ENCODE results near the gene CCL1.

DNA sequence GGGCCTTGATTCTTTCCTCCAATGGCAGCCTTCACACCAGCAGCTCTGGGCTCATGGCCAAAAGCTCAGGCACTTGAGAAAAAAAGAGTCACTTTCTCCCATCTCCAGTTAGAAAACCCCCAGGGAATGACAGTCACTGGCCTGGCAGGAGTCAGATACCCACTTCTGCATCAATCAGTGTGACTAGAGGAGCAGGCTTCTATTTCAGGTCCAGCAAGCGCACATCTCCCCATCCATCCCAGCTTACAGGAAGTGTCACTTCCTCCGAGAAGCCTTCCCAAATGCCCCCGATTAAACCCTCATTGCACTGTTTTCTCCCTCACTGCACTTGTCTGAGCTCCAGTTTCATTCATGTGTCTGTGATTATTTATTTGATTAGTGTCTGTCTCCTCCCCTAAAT lies 30.4 kb upstream of the CCL1 start:
- TF ChIP-seq, protein P1, sequence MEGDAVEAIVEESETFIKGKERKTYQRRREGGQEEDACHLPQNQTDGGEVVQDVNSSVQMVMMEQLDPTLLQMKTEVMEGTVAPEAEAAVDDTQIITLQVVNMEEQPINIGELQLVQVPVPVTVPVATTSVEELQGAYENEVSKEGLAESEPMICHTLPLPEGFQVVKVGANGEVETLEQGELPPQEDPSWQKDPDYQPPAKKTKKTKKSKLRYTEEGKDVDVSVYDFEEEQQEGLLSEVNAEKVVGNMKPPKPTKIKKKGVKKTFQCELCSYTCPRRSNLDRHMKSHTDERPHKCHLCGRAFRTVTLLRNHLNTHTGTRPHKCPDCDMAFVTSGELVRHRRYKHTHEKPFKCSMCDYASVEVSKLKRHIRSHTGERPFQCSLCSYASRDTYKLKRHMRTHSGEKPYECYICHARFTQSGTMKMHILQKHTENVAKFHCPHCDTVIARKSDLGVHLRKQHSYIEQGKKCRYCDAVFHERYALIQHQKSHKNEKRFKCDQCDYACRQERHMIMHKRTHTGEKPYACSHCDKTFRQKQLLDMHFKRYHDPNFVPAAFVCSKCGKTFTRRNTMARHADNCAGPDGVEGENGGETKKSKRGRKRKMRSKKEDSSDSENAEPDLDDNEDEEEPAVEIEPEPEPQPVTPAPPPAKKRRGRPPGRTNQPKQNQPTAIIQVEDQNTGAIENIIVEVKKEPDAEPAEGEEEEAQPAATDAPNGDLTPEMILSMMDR (IDR thresholded peaks at IDR 0.05): no peak
- TF ChIP-seq POLR2A (IDR thresholded peaks at IDR 0.05) (no peak), POLR2AphosphoS5 (IDR thresholded peaks at IDR 0.05) (no peak)

Measured in prostate gland (tissue), 2 donors.